Hepatocyte (in vitro differentiated cells): Measurements from ENCODE around the gene RTN4R.

Experiments
- EZH2 ChIP-seq: fragments of 200-600 bp; sonication (generic); IDR thresholded peaks from 2 replicates; pipeline ENCODE4 v1.6.1; 2016; ENCODE audit warnings: antibody characterized with exemption, mild to moderate bottlenecking, borderline replicate concordance
- EZH2phosphoT487 ChIP-seq: fragments of 200-600 bp; sonication (generic); IDR thresholded peaks from one replicate; pipeline ENCODE4 v1.6.1; 2018; ENCODE audit warnings: antibody characterized with exemption, mild to moderate bottlenecking, low read depth, moderate library complexity; ENCODE audit not compliant: unreplicated experiment, severe bottlenecking
- TF ChIP-seq, protein P1 (sequence below): fragments of 200-600 bp; sonication (generic); IDR thresholded peaks from 2 replicates; pipeline ENCODE4 v1.5.1; 2016; ENCODE audit warnings: antibody characterized with exemption, mild to moderate bottlenecking; ENCODE audit not compliant: poor library complexity

- TF ChIP-seq, protein P1, sequence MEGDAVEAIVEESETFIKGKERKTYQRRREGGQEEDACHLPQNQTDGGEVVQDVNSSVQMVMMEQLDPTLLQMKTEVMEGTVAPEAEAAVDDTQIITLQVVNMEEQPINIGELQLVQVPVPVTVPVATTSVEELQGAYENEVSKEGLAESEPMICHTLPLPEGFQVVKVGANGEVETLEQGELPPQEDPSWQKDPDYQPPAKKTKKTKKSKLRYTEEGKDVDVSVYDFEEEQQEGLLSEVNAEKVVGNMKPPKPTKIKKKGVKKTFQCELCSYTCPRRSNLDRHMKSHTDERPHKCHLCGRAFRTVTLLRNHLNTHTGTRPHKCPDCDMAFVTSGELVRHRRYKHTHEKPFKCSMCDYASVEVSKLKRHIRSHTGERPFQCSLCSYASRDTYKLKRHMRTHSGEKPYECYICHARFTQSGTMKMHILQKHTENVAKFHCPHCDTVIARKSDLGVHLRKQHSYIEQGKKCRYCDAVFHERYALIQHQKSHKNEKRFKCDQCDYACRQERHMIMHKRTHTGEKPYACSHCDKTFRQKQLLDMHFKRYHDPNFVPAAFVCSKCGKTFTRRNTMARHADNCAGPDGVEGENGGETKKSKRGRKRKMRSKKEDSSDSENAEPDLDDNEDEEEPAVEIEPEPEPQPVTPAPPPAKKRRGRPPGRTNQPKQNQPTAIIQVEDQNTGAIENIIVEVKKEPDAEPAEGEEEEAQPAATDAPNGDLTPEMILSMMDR: no peak
- TF ChIP-seq EZH2: no peak
- no peak for TF ChIP-seq EZH2phosphoT487
Measured at GRCh38 chr22:20271114-20271994, 3.2 kb upstream of the RTN4R start.
